CD4-positive, alpha-beta T cell (primary cell): ENCODE measurements around the gene TMEM121B. TPM values are rescaled to one million over a fixed set of nuclear protein-coding genes. Genes with fewer than 3 reads are reported as not detected.

Experiments used
- ATAC-seq: fragments of 200-7000 bp; cut with Tn5 transposase; one replicate; pipeline ENCODE4 v1.10.0; 2022; ENCODE audit warnings: mild to moderate bottlenecking; ENCODE audit not compliant: poor library complexity
- CTCF ChIA-PET: fragments of 350-600 bp; sonication (Branson Sonifier 250); formaldehyde crosslinking; loops from one replicate; lab custom pipeline; 2021; ENCODE audit warnings: antibody characterized with exemption, inconsistent platforms; lab: Charles Lee
- POLR2A ChIA-PET: fragments of 350-600 bp; sonication (Branson Sonifier 250); formaldehyde crosslinking; loops from one replicate; lab custom pipeline; 2021; ENCODE audit warnings: antibody characterized with exemption, inconsistent platforms; lab: Charles Lee
- DNase-seq, 14 experiments: peaks; one replicate each; pipeline ENCODE4 v3.0.0-alpha.2; 2013 to 2020; ENCODE audit warnings: mixed read lengths in 2 of 14
- H3K27ac ChIP-seq, 2 donors: one replicate each; pipeline versions ENCODE4 v1.5.1 to v1.7.0; 2013; ENCODE audit warnings: low read length in 2 of 2, low read depth in 1 of 2, mild to moderate bottlenecking in 1 of 2
- H3K27me3 ChIP-seq, 2 experiments: 1 replicate in 1 of 2; 2 replicates in 1 of 2; pipeline versions ENCODE4 v1.6.1 to v1.7.0; 2013; ENCODE audit warnings: low read length in 2 of 2, control low read depth in 1 of 2, mild to moderate bottlenecking in 1 of 2, moderate library complexity in 1 of 2; ENCODE audit not compliant: insufficient read depth in 2 of 2, control insufficient read depth in 1 of 2
- H3K36me3 ChIP-seq: one replicate; pipeline ENCODE4 v1.6.1; 2013; ENCODE audit warnings: low read length, control low read depth; ENCODE audit not compliant: insufficient read depth
- H3K4me1 ChIP-seq: one replicate; pipeline ENCODE4 v1.6.1; 2013; ENCODE audit warnings: low read length, control low read depth; ENCODE audit not compliant: insufficient read depth
- H3K4me3 ChIP-seq: one replicate; pipeline ENCODE4 v1.5.1; 2013; ENCODE audit warnings: mild to moderate bottlenecking, low read length, moderate library complexity
- H3K9me3 ChIP-seq, 2 experiments: 1 replicate in 1 of 2; 2 replicates in 1 of 2; pipeline versions ENCODE4 v1.6.1 to v1.7.0; 2013; ENCODE audit warnings: low read length in 2 of 2, mild to moderate bottlenecking in 2 of 2, control low read depth in 1 of 2, moderate library complexity in 1 of 2; ENCODE audit not compliant: control insufficient read depth in 1 of 2, insufficient read depth in 1 of 2
- H3K27ac Mint-ChIP-seq: one replicate; pipeline ENCODE4 v1.8.0; 2020; ENCODE audit warnings: mixed read lengths
- H3K27me3 Mint-ChIP-seq: one replicate; pipeline ENCODE4 v1.8.0; 2021; ENCODE audit warnings: mixed read lengths
- H3K36me3 Mint-ChIP-seq: one replicate; pipeline ENCODE4 v1.8.0; 2021; ENCODE audit warnings: low read depth, mixed read lengths
- H3K4me1 Mint-ChIP-seq: one replicate; pipeline ENCODE4 v1.8.0; 2021; ENCODE audit warnings: low read depth, mixed read lengths
- H3K4me3 Mint-ChIP-seq: one replicate; pipeline ENCODE4 v1.8.0; 2020; ENCODE audit warnings: mild to moderate bottlenecking, mixed read lengths
- H3K9me3 Mint-ChIP-seq: one replicate; pipeline ENCODE4 v1.8.0; 2020; ENCODE audit warnings: mixed read lengths
- intact Hi-C, 2 experiments: fragments of 100-400 bp; cut with DNase I in 1 of 2; cut with micrococcal nuclease in 1 of 2; formaldehyde crosslinking; loops; one replicate each; pipeline versions ENCODE4 v1.15.1 to v1.9.0; 2023 to 2025; cut with DNase I, micrococcal nuclease
- total RNA-seq, 174 experiments: library from RNA in 2 of 174; stranded (reverse) in 2 of 174; gene quantifications; one replicate each; pipeline ENCODE4 v1.2.3 and lab custom pipeline; 2021 to 2026
- TF ChIP-seq, protein P1 (sequence below): fragments of 200-600 bp; IDR thresholded peaks from one replicate; pipeline ENCODE4 v1.8.0; 2022; ENCODE audit warnings: antibody characterized with exemption, mild to moderate bottlenecking

TMEM121B gene
- total RNA-seq, 2 experiments from 2014 or later, result 0.05 to 0.08 TPM

- H3K9me3 Mint-ChIP-seq, result no peaks in the 10 kb centered on the region
- Histone ChIP-seq H3K4me3 (no peak overlapping the region), H3K27ac (no peak overlapping the region), H3K4me1 (peaks cover 41% of the 10 kb centered on the region), H3K27me3 (no peaks in the 10 kb centered on the region), H3K9me3 (no peaks in the 10 kb centered on the region), H3K36me3 (peaks cover 53% of the 10 kb centered on the region)
- ChIA-PET POLR2A (no interaction called here), CTCF (no interaction called here)
- H3K36me3 Mint-ChIP-seq, result peaks cover 64% of the 10 kb centered on the region
- H3K27me3 Mint-ChIP-seq, result no peaks in the 10 kb centered on the region
- H3K4me1 Mint-ChIP-seq, result peaks cover 73% of the 10 kb centered on the region
- H3K4me3 Mint-ChIP-seq, result no peak overlapping the region
- DNase-seq (no peak), ATAC-seq (no peak)
- intact Hi-C loops, result no loop called here
- TF ChIP-seq, protein P1, sequence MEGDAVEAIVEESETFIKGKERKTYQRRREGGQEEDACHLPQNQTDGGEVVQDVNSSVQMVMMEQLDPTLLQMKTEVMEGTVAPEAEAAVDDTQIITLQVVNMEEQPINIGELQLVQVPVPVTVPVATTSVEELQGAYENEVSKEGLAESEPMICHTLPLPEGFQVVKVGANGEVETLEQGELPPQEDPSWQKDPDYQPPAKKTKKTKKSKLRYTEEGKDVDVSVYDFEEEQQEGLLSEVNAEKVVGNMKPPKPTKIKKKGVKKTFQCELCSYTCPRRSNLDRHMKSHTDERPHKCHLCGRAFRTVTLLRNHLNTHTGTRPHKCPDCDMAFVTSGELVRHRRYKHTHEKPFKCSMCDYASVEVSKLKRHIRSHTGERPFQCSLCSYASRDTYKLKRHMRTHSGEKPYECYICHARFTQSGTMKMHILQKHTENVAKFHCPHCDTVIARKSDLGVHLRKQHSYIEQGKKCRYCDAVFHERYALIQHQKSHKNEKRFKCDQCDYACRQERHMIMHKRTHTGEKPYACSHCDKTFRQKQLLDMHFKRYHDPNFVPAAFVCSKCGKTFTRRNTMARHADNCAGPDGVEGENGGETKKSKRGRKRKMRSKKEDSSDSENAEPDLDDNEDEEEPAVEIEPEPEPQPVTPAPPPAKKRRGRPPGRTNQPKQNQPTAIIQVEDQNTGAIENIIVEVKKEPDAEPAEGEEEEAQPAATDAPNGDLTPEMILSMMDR, result no peak
- H3K27ac Mint-ChIP-seq, result peak overlapping the region; percentile 80
These were observed 11.9 kb downstream of the TMEM121B start for GRCh38 chr22:17109113-17109865.

DNA sequence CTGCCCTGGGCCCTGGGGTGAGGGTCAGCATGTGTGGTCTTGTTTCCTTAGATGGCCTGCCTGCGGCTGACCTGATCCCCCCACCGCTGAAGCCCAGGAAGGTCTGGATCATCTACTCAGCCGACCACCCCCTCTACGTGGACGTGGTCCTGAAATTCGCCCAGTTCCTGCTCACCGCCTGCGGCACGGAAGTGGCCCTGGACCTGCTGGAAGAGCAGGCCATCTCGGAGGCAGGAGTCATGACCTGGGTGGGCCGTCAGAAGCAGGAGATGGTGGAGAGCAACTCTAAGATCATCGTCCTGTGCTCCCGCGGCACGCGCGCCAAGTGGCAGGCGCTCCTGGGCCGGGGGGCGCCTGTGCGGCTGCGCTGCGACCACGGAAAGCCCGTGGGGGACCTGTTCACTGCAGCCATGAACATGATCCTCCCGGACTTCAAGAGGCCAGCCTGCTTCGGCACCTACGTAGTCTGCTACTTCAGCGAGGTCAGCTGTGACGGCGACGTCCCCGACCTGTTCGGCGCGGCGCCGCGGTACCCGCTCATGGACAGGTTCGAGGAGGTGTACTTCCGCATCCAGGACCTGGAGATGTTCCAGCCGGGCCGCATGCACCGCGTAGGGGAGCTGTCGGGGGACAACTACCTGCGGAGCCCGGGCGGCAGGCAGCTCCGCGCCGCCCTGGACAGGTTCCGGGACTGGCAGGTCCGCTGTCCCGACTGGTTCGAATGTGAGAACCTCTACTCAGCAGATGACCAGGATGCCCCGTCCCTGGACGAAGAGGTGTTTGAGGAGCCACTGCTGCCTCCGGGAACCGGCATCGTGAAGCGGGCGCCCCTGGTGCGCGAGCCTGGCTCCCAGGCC, 12.7 kb downstream of the TMEM121B start:
- Histone ChIP-seq H3K27ac (peak overlapping the region in 1 of 2 donors; percentile 18), H3K9me3 (no peaks in the 10 kb centered on the region), H3K4me3 (no peak overlapping the region), H3K4me1 (peaks cover 37% of the 10 kb centered on the region), H3K27me3 (no peaks in the 10 kb centered on the region), H3K36me3 (peaks cover 58% of the 10 kb centered on the region)
- peaks cover 66% of the 10 kb centered on the region for H3K4me1 Mint-ChIP-seq
- ChIA-PET POLR2A (interaction anchor here (0.5 to 2.8 kb wide), 5 partner anchors 8 to 100 kb away, joined by 3 to 30 read pairs (median 6); no protein-coding TSS in a partner anchor), CTCF (no interaction called here)
- H3K9me3 Mint-ChIP-seq, result no peaks in the 10 kb centered on the region
- H3K4me3 Mint-ChIP-seq, result no peak overlapping the region
- ATAC-seq (no peak), DNase-seq (no peak)
- TF ChIP-seq, protein P1, result no peak
- peaks cover 66% of the 10 kb centered on the region for H3K36me3 Mint-ChIP-seq
- H3K27me3 Mint-ChIP-seq, result no peaks in the 10 kb centered on the region
- intact Hi-C loops, result no loop called here
- H3K27ac Mint-ChIP-seq, result peak overlapping the region; percentile 90

GRCh38 chr22:17107547-17107810, 13.7 kb downstream of the TMEM121B start:
- ATAC-seq (no peak), DNase-seq (no peak)
- H3K4me1 Mint-ChIP-seq, result peaks cover 65% of the 10 kb centered on the region
- TF ChIP-seq, protein P1, result no peak
- peaks cover 44% of the 10 kb centered on the region for H3K4me1 ChIP-seq
- CTCF ChIA-PET, result interaction anchor here (0.5 to 2.2 kb wide), 4 partner anchors 9 to 64 kb away, joined by 3 to 7 read pairs (median 4); no protein-coding TSS in a partner anchor
- peaks cover 73% of the 10 kb centered on the region for H3K36me3 Mint-ChIP-seq
- no peaks in the 10 kb centered on the region for H3K9me3 ChIP-seq
- POLR2A ChIA-PET, result interaction anchor here (0.5 to 2.8 kb wide), 8 partner anchors 9 to 101 kb away, joined by 3 to 30 read pairs (median 4); partner anchors contain the start of gene HDHD5
- peaks cover 67% of the 10 kb centered on the region for H3K36me3 ChIP-seq
- H3K9me3 Mint-ChIP-seq, result no peaks in the 10 kb centered on the region
- H3K27ac ChIP-seq, result peak overlapping the region in 1 of 2 donors; percentile 66
- peak overlapping the region; percentile 82 for H3K4me3 Mint-ChIP-seq
- no peaks in the 10 kb centered on the region for H3K27me3 Mint-ChIP-seq
- no peak overlapping the region for H3K4me3 ChIP-seq
- peak overlapping the region; percentile 90 for H3K27ac Mint-ChIP-seq
- H3K27me3 ChIP-seq, result no peaks in the 10 kb centered on the region
- intact Hi-C loops, result loop anchor here in 1 of 2 experiments (2.0 kb wide), 1 partner anchor 63 kb away; no protein-coding TSS in a partner anchor
